HepG2 (cell line): ENCODE measurements around the gene DMPK. TPM values are rescaled to one million over a fixed set of nuclear protein-coding genes. Genes with fewer than 3 reads are reported as not detected.
A peak's percentile ranks its signal among the peaks of the same experiment; 100 is the strongest.

Experiments used
- ATM ChIP-seq: fragments of 450-650 bp; IDR thresholded peaks from 2 replicates; pipeline ENCODE4 v1.7.1; 2017; ENCODE audit warnings: mild to moderate bottlenecking, borderline replicate concordance
- CENPT ChIP-seq: sonication (generic); formaldehyde crosslinking; IDR thresholded peaks from 2 replicates; pipeline ENCODE4 v1.8.0; 2022; ENCODE audit warnings: low read depth, mild to moderate bottlenecking, moderate library complexity, missing genetic modification reagents
- CREM ChIP-seq, 2 experiments: sonication (generic) in 1 of 2; formaldehyde crosslinking in 1 of 2; IDR thresholded peaks; 2 replicates each; pipeline versions ENCODE4 v1.4.0 to v1.6.1; 2016 to 2020; ENCODE audit warnings: antibody characterized with exemption in 1 of 2, mild to moderate bottlenecking in 1 of 2, missing genetic modification reagents in 1 of 2
- ELF4 ChIP-seq: sonication (generic); formaldehyde crosslinking; IDR thresholded peaks from 2 replicates; pipeline ENCODE4 v1.5.0; 2020; ENCODE audit warnings: missing genetic modification reagents, mild to moderate bottlenecking, moderate library complexity, borderline replicate concordance
- FOXA1 ChIP-seq, 2 experiments: fragments of 450-650 bp in 1 of 2; sonication (generic) in 1 of 2; formaldehyde crosslinking in 1 of 2; IDR thresholded peaks; 2 replicates each; pipeline versions ENCODE4 v1.4.0 to v1.6.1; 2016 to 2020; ENCODE audit warnings: missing genetic modification reagents in 1 of 2
- HIVEP1 ChIP-seq: sonication (generic); formaldehyde crosslinking; IDR thresholded peaks from 2 replicates; pipeline ENCODE4 v1.4.0; 2020; ENCODE audit warnings: mild to moderate bottlenecking, missing genetic modification reagents
- HNRNPL ChIP-seq: fragments of 200-400 bp; formaldehyde crosslinking; IDR thresholded peaks from 2 replicates; pipeline ENCODE4 v1.6.1; 2017; ENCODE audit warnings: mild to moderate bottlenecking, low read depth, low read length
- MNT ChIP-seq: fragments of 450-650 bp; IDR thresholded peaks from 2 replicates; pipeline ENCODE4 v1.6.1; 2016
- MXD1 ChIP-seq: sonication (generic); formaldehyde crosslinking; IDR thresholded peaks from 2 replicates; pipeline ENCODE4 v1.4.0; 2020; ENCODE audit warnings: mild to moderate bottlenecking, missing genetic modification reagents
- PCBP2 ChIP-seq: fragments of 200-400 bp; formaldehyde crosslinking; optimal IDR thresholded peaks from 2 replicates; pipeline ENCODE3; 2018; ENCODE audit warnings: low read length, low read depth; ENCODE audit not compliant: poor library complexity, severe bottlenecking
- RCOR2 ChIP-seq: IDR thresholded peaks from 2 replicates; pipeline ENCODE4 v1.6.1; 2016; ENCODE audit warnings: missing biosample characterization, missing genetic modification reagents
- RNF219 ChIP-seq: sonication (generic); formaldehyde crosslinking; IDR thresholded peaks from 2 replicates; pipeline ENCODE4 v1.5.0; 2020; ENCODE audit warnings: mild to moderate bottlenecking, missing genetic modification reagents
- SKI ChIP-seq: fragments of 450-650 bp; IDR thresholded peaks from one replicate; pipeline ENCODE4 v1.6.1; 2018; ENCODE audit warnings: mild to moderate bottlenecking; ENCODE audit not compliant: partially characterized antibody
- SMC3 ChIP-seq: IDR thresholded peaks from 2 replicates; pipeline ENCODE4 v1.6.1; 2011; ENCODE audit warnings: low read length, improper control_type of control experiment
- ZMYM4 ChIP-seq: sonication (generic); formaldehyde crosslinking; IDR thresholded peaks from 2 replicates; pipeline ENCODE4 v1.8.1; 2023; ENCODE audit warnings: mild to moderate bottlenecking, missing genetic modification reagents
- ZNF124 ChIP-seq: sonication (generic); formaldehyde crosslinking; IDR thresholded peaks from 2 replicates; pipeline ENCODE4 v1.4.0; 2020; ENCODE audit warnings: missing genetic modification reagents
- ZNF230 ChIP-seq: sonication (generic); formaldehyde crosslinking; IDR thresholded peaks from 2 replicates; pipeline ENCODE4 v1.4.0; 2020; ENCODE audit warnings: mild to moderate bottlenecking, missing genetic modification reagents
- ZNF317 ChIP-seq: sonication (generic); formaldehyde crosslinking; IDR thresholded peaks from 2 replicates; pipeline ENCODE4 v1.5.0; 2020; ENCODE audit warnings: mild to moderate bottlenecking, missing genetic modification reagents
- ZNF362 ChIP-seq: sonication (generic); formaldehyde crosslinking; IDR thresholded peaks from 2 replicates; pipeline ENCODE4 v1.4.0; 2020; ENCODE audit warnings: missing genetic modification reagents, mild to moderate bottlenecking, borderline replicate concordance
- ZNF383 ChIP-seq: sonication (generic); formaldehyde crosslinking; IDR thresholded peaks from 2 replicates; pipeline ENCODE4 v1.4.0; 2020; ENCODE audit warnings: missing genetic modification reagents, mild to moderate bottlenecking, borderline replicate concordance
- ZNF530 ChIP-seq: sonication (generic); formaldehyde crosslinking; IDR thresholded peaks from 2 replicates; pipeline ENCODE4 v1.5.0; 2020; ENCODE audit warnings: low read depth, mild to moderate bottlenecking, missing genetic modification reagents
- ZNF660 ChIP-seq: sonication (generic); formaldehyde crosslinking; IDR thresholded peaks from 2 replicates; pipeline ENCODE4 v1.5.1; 2020; ENCODE audit warnings: mild to moderate bottlenecking, low read depth, missing genetic modification reagents, borderline replicate concordance
- ZNF747 ChIP-seq: sonication (generic); formaldehyde crosslinking; IDR thresholded peaks from 2 replicates; pipeline ENCODE4 v1.8.1; 2023; ENCODE audit warnings: missing genetic modification reagents, mild to moderate bottlenecking, borderline replicate concordance
- ZNF780A ChIP-seq: sonication (generic); formaldehyde crosslinking; IDR thresholded peaks from 2 replicates; pipeline ENCODE4 v1.8.0; 2022; ENCODE audit warnings: mild to moderate bottlenecking, missing genetic modification reagents, moderate library complexity
- ZNF891 ChIP-seq: sonication (generic); formaldehyde crosslinking; IDR thresholded peaks from 2 replicates; pipeline ENCODE4 v1.5.0; 2020; ENCODE audit warnings: mild to moderate bottlenecking, missing genetic modification reagents
- ZZZ3 ChIP-seq: sonication (generic); formaldehyde crosslinking; IDR thresholded peaks from 2 replicates; pipeline ENCODE4 v1.4.0; 2020; ENCODE audit warnings: missing genetic modification reagents, mild to moderate bottlenecking, borderline replicate concordance
- polyA plus RNA-seq, 8 experiments: library from polyadenylated mRNA; depleted of rRNA in 3 of 8; stranded (reverse) in 7 of 8; unstranded in 1 of 8; fragments of >200 nt; fragmentation: Illumina TruSeq in 4 of 8; extraction: Trizol in 4 of 8; gene quantifications; 2 replicates each; pipeline versions ENCODE4 v1.2.1 to v1.2.3, GENCODE V29; 2011 to 2016; ENCODE audit warnings: low read depth in 4 of 8, missing spikeins in 1 of 8, mixed read lengths in 1 of 8; ENCODE audit not compliant: insufficient read depth in 1 of 8
- total RNA-seq, 5 experiments: library from RNA; depleted of rRNA; stranded (reverse); fragments of >200 nt; fragmentation: Illumina TruSeq; extraction: Trizol; gene quantifications; 2 replicates each; pipeline ENCODE4 v1.2.3, GENCODE V29; 2016; ENCODE audit warnings: low read depth in 1 of 5

DMPK gene
- total and polyA plus RNA-seq, 2 of the 13 experiments (the other 11 are each of a cell fraction or from before 2014, with no cell fraction given) = 5.3 to 8.8 TPM

- TF ChIP-seq SMC3 (no peak), ZNF230 (CRISPR knock-in tag) (no peak), HNRNPL (no peak), ZNF660 (CRISPR knock-in tag) (no peak), ZNF317 (CRISPR knock-in tag) (no peak), ATM (no peak), ELF4 (CRISPR knock-in tag) (no peak), ZNF530 (CRISPR knock-in tag) (no peak), CENPT (CRISPR knock-in tag) (no peak), ZNF747 (CRISPR knock-in tag) (no peak), ZNF124 (CRISPR knock-in tag) (no peak), SKI (no peak), ZMYM4 (CRISPR knock-in tag) (no peak), ZNF780A (CRISPR knock-in tag) (no peak), ZNF383 (CRISPR knock-in tag) (no peak), PCBP2 (no peak), ZNF891 (no peak), MNT (peak; percentile 35; the same call in 1 of the 2 replicates), ZZZ3 (CRISPR knock-in tag) (no peak), ZNF362 (CRISPR knock-in tag) (peak; percentile 95), MXD1 (CRISPR knock-in tag) (no peak; the same call in 1 of the 2 replicates), RNF219 (CRISPR knock-in tag) (no peak), HIVEP1 (no peak), RCOR2 (CRISPR knock-in tag) (no peak), FOXA1 (IDR thresholded peaks at IDR 0.05) (no peak), FOXA1 (CRISPR knock-in tag; IDR thresholded peaks at IDR 0.05) (no peak), CREM (IDR thresholded peaks at IDR 0.05) (no peak), CREM (CRISPR knock-in tag; IDR thresholded peaks at IDR 0.05) (no peak)
Measured at GRCh38 chr19:45792470-45793177, 10.3 kb upstream of the DMPK start, which contains the start of gene DMWD (continued).
